Parathyroid adenoma (tissue), 2 donors: Measurements from ENCODE around the gene KANSL2.
"Not testable (repeated sequence)": the region's sequence is repeated elsewhere in the genome, so short reads cannot be mapped to it uniquely, and the experiment has no call there.

Source experiments
- H2AFZ ChIP-seq: fragments of 300-600 bp; sonication (generic); one replicate; pipeline ENCODE4 v1.7.0; 2017; ENCODE audit warnings: antibody characterized with exemption, mild to moderate bottlenecking
- H3K27ac ChIP-seq: fragments of 300-600 bp; sonication (generic); one replicate; pipeline ENCODE4 v1.7.0; 2017
- H3K27me3 ChIP-seq: fragments of 300-600 bp; sonication (generic); one replicate; pipeline ENCODE4 v1.7.0; 2017; ENCODE audit warnings: low read length; ENCODE audit not compliant: control insufficient read depth, insufficient read depth
- H3K36me3 ChIP-seq: fragments of 300-600 bp; sonication (generic); one replicate; pipeline ENCODE4 v1.7.0; 2017; ENCODE audit warnings: low read length; ENCODE audit not compliant: control insufficient read depth, insufficient read depth
- H3K4me1 ChIP-seq: fragments of 300-600 bp; sonication (generic); one replicate; pipeline ENCODE4 v1.7.0; 2017; ENCODE audit warnings: control low read depth
- H3K4me2 ChIP-seq: fragments of 300-600 bp; sonication (generic); one replicate; pipeline ENCODE4 v1.7.0; 2017; ENCODE audit warnings: low read length
- H3K4me3 ChIP-seq: fragments of 300-600 bp; sonication (generic); one replicate; pipeline ENCODE4 v1.7.0; 2017; ENCODE audit warnings: low read depth, low read length
- H3K79me2 ChIP-seq: fragments of 300-600 bp; sonication (generic); one replicate; pipeline ENCODE4 v1.7.0; 2017; ENCODE audit warnings: control low read depth
- H3K9ac ChIP-seq: fragments of 300-600 bp; sonication (generic); one replicate; pipeline ENCODE4 v1.7.0; 2017; ENCODE audit warnings: mild to moderate bottlenecking
- H3K9me3 ChIP-seq: fragments of 300-600 bp; sonication (generic); one replicate; pipeline ENCODE4 v1.7.0; 2017; ENCODE audit warnings: low read length; ENCODE audit not compliant: control insufficient read depth
- CTCF ChIP-seq: fragments of 300-600 bp; sonication (generic); IDR thresholded peaks from one replicate; pipeline ENCODE4 v1.7.0; 2017; ENCODE audit warnings: antibody characterized with exemption, mild to moderate bottlenecking
- donor health status: primary hyperparathyroidism.

The KANSL2 gene

GRCh38 chr12:48716493-48717251, 34.6 kb upstream of the KANSL2 start, which contains the start of gene CCNT1:
Gene CCNT1 (minus strand): TSS chr12:48716707. CDS start chr12:48716675, 32 bp downstream.
- no peaks in the 10 kb centered on the region for H3K36me3 ChIP-seq
- H3K4me1 ChIP-seq, result no peaks in the 10 kb centered on the region
- H3K79me2 ChIP-seq, result peaks cover 27% of the 10 kb centered on the region
- TF ChIP-seq CTCF, result peak; percentile 13
- peak within 1 kb of the TSS; percentile 93 for H3K4me2 ChIP-seq
- no peaks in the 10 kb centered on the region for H3K9me3 ChIP-seq
- H3K27me3 ChIP-seq, result no peaks in the 10 kb centered on the region
- peak within 1 kb of the TSS; percentile 93 for H3K27ac ChIP-seq
- peak within 1 kb of the TSS; percentile 84 for H3K4me3 ChIP-seq
- H2AFZ ChIP-seq, result peak within 1 kb of the TSS; percentile 71
- H3K9ac ChIP-seq, result peak within 1 kb of the TSS; percentile 59

GRCh38 chr12:48716168-48716492, 34.1 kb upstream of the KANSL2 start:
- H3K4me1 ChIP-seq, result no peaks in the 10 kb centered on the region
- no peak for TF ChIP-seq CTCF
- H3K4me3 ChIP-seq, result peak overlapping the region; percentile 84
- peak overlapping the region; percentile 71 for H2AFZ ChIP-seq
- no peaks in the 10 kb centered on the region for H3K9me3 ChIP-seq
- peak overlapping the region; percentile 59 for H3K9ac ChIP-seq
- peaks cover 30% of the 10 kb centered on the region for H3K79me2 ChIP-seq
- no peaks in the 10 kb centered on the region for H3K36me3 ChIP-seq
- H3K27ac ChIP-seq, result peak overlapping the region; percentile 93
- no peaks in the 10 kb centered on the region for H3K27me3 ChIP-seq
- peak overlapping the region; percentile 93 for H3K4me2 ChIP-seq

- H3K36me3 ChIP-seq, result no peaks in the 10 kb centered on the region
- H3K79me2 ChIP-seq, result peaks cover 54% of the 10 kb centered on the region
- TF ChIP-seq CTCF, result no peak
- H3K4me1 ChIP-seq, result no peaks in the 10 kb centered on the region
- H3K4me2 ChIP-seq, result no peak overlapping the region
- no peak overlapping the region for H3K9ac ChIP-seq
- no peaks in the 10 kb centered on the region for H3K9me3 ChIP-seq
- H3K4me3 ChIP-seq, result no peak overlapping the region
- no peak overlapping the region for H3K27ac ChIP-seq
- H3K27me3 ChIP-seq, result no peaks in the 10 kb centered on the region
- H2AFZ ChIP-seq, result no peak overlapping the region
These were observed 30.2 kb upstream of the KANSL2 start for GRCh38 chr12:48712209-48712608.

- H3K79me2 ChIP-seq, result peaks cover 19% of the 10 kb centered on the region
- not testable (repeated sequence) for H3K36me3 ChIP-seq, H3K4me3 ChIP-seq, H3K4me1 ChIP-seq, H2AFZ ChIP-seq, H3K27me3 ChIP-seq, H3K4me2 ChIP-seq, H3K9me3 ChIP-seq, H3K9ac ChIP-seq, H3K27ac ChIP-seq
These were observed 16.8 kb upstream of the KANSL2 start for GRCh38 chr12:48698822-48699221.

GRCh38 chr12:48696626-48697025, 14.6 kb upstream of the KANSL2 start:
- H3K27ac ChIP-seq, result no peak overlapping the region
- no peak for TF ChIP-seq CTCF
- H2AFZ ChIP-seq, result no peak overlapping the region
- H3K79me2 ChIP-seq, result peaks cover 13% of the 10 kb centered on the region
- no peaks in the 10 kb centered on the region for H3K27me3 ChIP-seq
- H3K4me1 ChIP-seq, result no peaks in the 10 kb centered on the region
- H3K36me3 ChIP-seq, result no peaks in the 10 kb centered on the region
- H3K9ac ChIP-seq, result no peak overlapping the region
- no peak overlapping the region for H3K4me3 ChIP-seq
- no peak overlapping the region for H3K4me2 ChIP-seq
- H3K9me3 ChIP-seq, result no peaks in the 10 kb centered on the region
